HFFc6 (cell line): ENCODE data around the gene PLXNA4. TPM values are rescaled to one million over a fixed set of nuclear protein-coding genes. Genes with fewer than 3 reads are reported as not detected.

Source experiments
- DNase-seq: peaks from one replicate; pipeline ENCODE4 v3.0.0-alpha.2; 2018
- H3K27ac Mint-ChIP-seq: 2 replicates; pipeline ENCODE4 v1.8.0; 2020; ENCODE audit warnings: mild to moderate bottlenecking, mixed read lengths
- H3K27me3 Mint-ChIP-seq: 2 replicates; pipeline ENCODE4 v1.8.0; 2021; ENCODE audit warnings: mild to moderate bottlenecking, moderate library complexity, mixed read lengths; ENCODE audit not compliant: insufficient read depth
- H3K36me3 Mint-ChIP-seq: 2 replicates; pipeline ENCODE4 v1.8.0; 2021; ENCODE audit warnings: low read depth, mixed read lengths
- H3K4me1 Mint-ChIP-seq: 2 replicates; pipeline ENCODE4 v1.8.0; 2020; ENCODE audit warnings: low read depth, mixed read lengths
- H3K4me3 Mint-ChIP-seq: 2 replicates; pipeline ENCODE4 v1.8.0; 2020; ENCODE audit warnings: mild to moderate bottlenecking, moderate library complexity, mixed read lengths
- H3K9me3 Mint-ChIP-seq: 2 replicates; pipeline ENCODE4 v1.8.0; 2020; ENCODE audit warnings: mild to moderate bottlenecking, mixed read lengths
- CTCF ChIP-seq: fragments of 200-600 bp; sonication (generic); IDR thresholded peaks from 2 replicates; pipeline ENCODE4 v1.5.0; 2021; ENCODE audit warnings: antibody characterized with exemption, mild to moderate bottlenecking
- total RNA-seq, 6 experiments: library from RNA; stranded (reverse); fragmentation: NEBNext Ultra II Directional; extraction: Animal tissue kit (Norgen Biotek cat#: 25700); gene quantifications; 2 replicates in 1 of 6; 3 replicates in 5 of 6; pipeline ENCODE4 v1.2.3, GENCODE V29; 2021

PLXNA4 gene
- total RNA-seq, 6 experiments from 2014 or later, result 0.02 to 0.14 (median 0.05) TPM; not detected in 2

- H3K4me3 Mint-ChIP-seq, result no peak overlapping the region
- H3K4me1 Mint-ChIP-seq, result no peaks in the 10 kb centered on the region
- no peak for TF ChIP-seq CTCF
- peaks cover 28% of the 10 kb centered on the region for H3K27me3 Mint-ChIP-seq
- H3K36me3 Mint-ChIP-seq, result no peaks in the 10 kb centered on the region
- H3K27ac Mint-ChIP-seq, result no peak overlapping the region
- H3K9me3 Mint-ChIP-seq, result no peaks in the 10 kb centered on the region
- no peak for DNase-seq
These were observed 54.8 kb downstream of the PLXNA4 start for GRCh38 chr7:132521423-132521822.

GRCh38 chr7:132520591-132521280 lies 55.5 kb downstream of the PLXNA4 start:
- H3K27me3 Mint-ChIP-seq, result peaks cover 22% of the 10 kb centered on the region
- no peak for TF ChIP-seq CTCF
- no peaks in the 10 kb centered on the region for H3K4me1 Mint-ChIP-seq
- DNase-seq, result no peak
- H3K4me3 Mint-ChIP-seq, result no peak overlapping the region
- no peaks in the 10 kb centered on the region for H3K9me3 Mint-ChIP-seq
- H3K27ac Mint-ChIP-seq, result no peak overlapping the region
- H3K36me3 Mint-ChIP-seq, result no peaks in the 10 kb centered on the region

GRCh38 chr7:132519936-132520335 lies 56.3 kb downstream of the PLXNA4 start:
- no peaks in the 10 kb centered on the region for H3K4me1 Mint-ChIP-seq
- H3K4me3 Mint-ChIP-seq, result no peak overlapping the region
- H3K36me3 Mint-ChIP-seq, result no peaks in the 10 kb centered on the region
- no peak for DNase-seq
- TF ChIP-seq CTCF, result no peak
- peaks cover 18% of the 10 kb centered on the region for H3K27me3 Mint-ChIP-seq
- no peak overlapping the region for H3K27ac Mint-ChIP-seq
- no peaks in the 10 kb centered on the region for H3K9me3 Mint-ChIP-seq

DNA sequence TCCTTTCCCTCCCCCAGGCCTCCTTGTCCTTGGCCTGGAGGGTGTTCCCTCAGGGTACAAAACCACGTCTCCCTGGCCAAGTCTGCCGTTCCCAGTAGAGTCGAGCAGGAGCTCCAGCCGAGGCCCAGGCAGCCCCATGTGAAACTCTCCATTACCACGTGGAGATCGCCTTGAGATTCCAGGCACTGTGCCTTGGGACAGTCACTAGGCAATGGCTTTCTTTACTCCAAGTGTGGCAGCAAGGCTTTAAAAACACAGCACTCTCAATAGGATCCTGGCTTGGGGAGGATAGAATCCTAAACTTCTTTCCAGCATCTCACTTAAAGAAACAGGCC lies 57.5 kb downstream of the PLXNA4 start:
- H3K9me3 Mint-ChIP-seq, result no peaks in the 10 kb centered on the region
- peaks cover 14% of the 10 kb centered on the region for H3K27me3 Mint-ChIP-seq
- no peaks in the 10 kb centered on the region for H3K36me3 Mint-ChIP-seq
- no peak for TF ChIP-seq CTCF
- H3K4me1 Mint-ChIP-seq, result no peaks in the 10 kb centered on the region
- DNase-seq, result no peak
- no peak overlapping the region for H3K27ac Mint-ChIP-seq
- no peak overlapping the region for H3K4me3 Mint-ChIP-seq

DNA sequence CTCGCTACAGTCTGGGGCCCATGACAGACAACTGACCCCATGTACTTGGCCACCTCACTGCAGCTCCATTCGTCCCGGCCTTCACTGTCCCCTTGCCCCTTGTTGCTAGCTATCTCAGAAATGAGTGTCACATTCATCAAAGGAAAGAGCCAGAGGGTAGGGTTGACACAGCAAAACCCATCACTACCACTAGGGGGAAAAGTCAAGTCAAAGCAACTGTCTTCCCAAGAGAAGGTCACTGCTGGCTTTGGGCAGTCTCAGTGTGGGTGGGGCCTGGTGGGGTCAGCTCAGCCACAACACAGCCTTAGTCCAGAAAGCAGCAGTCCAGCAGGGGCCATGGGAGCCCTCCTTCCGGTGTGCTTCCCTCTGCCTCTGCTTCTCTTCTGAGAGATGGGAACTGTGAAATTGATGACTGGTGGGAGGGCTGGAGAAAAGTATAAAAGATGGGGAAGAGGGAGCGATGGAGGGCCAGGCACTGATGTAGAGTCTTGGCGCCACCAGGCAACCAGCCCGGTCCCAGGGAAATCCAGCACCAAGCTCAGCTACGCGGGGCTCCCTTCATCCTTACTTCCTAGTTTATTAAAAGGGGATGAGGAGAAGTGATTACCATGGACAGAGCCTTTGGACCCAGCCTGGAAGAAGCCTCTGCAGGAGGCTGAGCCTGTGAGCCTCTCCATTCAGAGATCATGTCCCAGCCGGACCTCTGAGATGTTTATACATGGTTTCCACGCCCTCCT lies 58.0 kb downstream of the PLXNA4 start:
- Mint-ChIP-seq H3K36me3 (no peaks in the 10 kb centered on the region), H3K4me1 (no peaks in the 10 kb centered on the region), H3K27ac (no peak overlapping the region), H3K9me3 (no peaks in the 10 kb centered on the region), H3K27me3 (peaks cover 12% of the 10 kb centered on the region), H3K4me3 (no peak overlapping the region)
- no peak for DNase-seq
- peak; percentile 76 for TF ChIP-seq CTCF
